CD14-positive monocyte (primary cell): Measurements from ENCODE around the gene HAGH. TPM values are rescaled to one million over a fixed set of nuclear protein-coding genes. Genes with fewer than 3 reads are reported as not detected.

Source experiments
- DNase-seq, 3 donors: peaks; one replicate each; pipeline ENCODE4 v3.0.0-alpha.2; 2011 to 2022
- H2AFZ ChIP-seq: 2 replicates; pipeline ENCODE4 v1.6.0; 2012; ENCODE audit warnings: mild to moderate bottlenecking, low read depth, low read length, inconsistent platforms; ENCODE audit not compliant: insufficient read depth, poor library complexity, severe bottlenecking
- H3K27ac ChIP-seq, 2 donors: 1 replicate in 1 of 2; 2 replicates in 1 of 2; pipeline ENCODE4 v1.5.1; 2012 to 2013; ENCODE audit warnings: low read length in 2 of 2, control low read depth in 1 of 2, inconsistent platforms in 1 of 2, low read depth in 1 of 2, mild to moderate bottlenecking in 1 of 2
- H3K27me3 ChIP-seq, 2 donors: one replicate each; pipeline versions ENCODE4 v1.6.0 to v1.6.1; 2011 to 2013; ENCODE audit warnings: low read length in 2 of 2; ENCODE audit not compliant: control insufficient read depth in 2 of 2, insufficient read depth in 2 of 2
- H3K36me3 ChIP-seq, 2 donors: replicated peaks in 1 of 2; 1 replicate in 1 of 2; 2 replicates in 1 of 2; pipeline versions ENCODE4 v1.5.1 to v1.6.1; 2012 to 2013; ENCODE audit warnings: low read length in 2 of 2, control low read depth in 1 of 2, inconsistent platforms in 1 of 2, mild to moderate bottlenecking in 1 of 2; ENCODE audit not compliant: insufficient read depth in 2 of 2, control insufficient read depth in 1 of 2
- H3K4me1 ChIP-seq, 2 donors: 1 replicate in 1 of 2; 2 replicates in 1 of 2; pipeline versions ENCODE4 v1.5.1 to v1.6.1; 2012 to 2013; ENCODE audit warnings: low read length in 2 of 2, control low read depth in 1 of 2, inconsistent platforms in 1 of 2, mild to moderate bottlenecking in 1 of 2, moderate library complexity in 1 of 2; ENCODE audit not compliant: insufficient read depth in 2 of 2, control insufficient read depth in 1 of 2
- H3K4me2 ChIP-seq: replicated peaks from 2 replicates; pipeline ENCODE3; 2012; ENCODE audit warnings: low read length, moderate library complexity, mild to moderate bottlenecking; ENCODE audit not compliant: poor library complexity, severe bottlenecking; ENCODE audit errors: extremely low read depth
- H3K4me3 ChIP-seq, 3 experiments: fragments of 200-600 bp in 1 of 3; sonication (generic) in 1 of 3; replicated peaks in 1 of 3; 1 replicate in 2 of 3; 2 replicates in 1 of 3; pipeline ENCODE4 v1.5.1; 2011 to 2013; ENCODE audit warnings: low read length in 3 of 3, mild to moderate bottlenecking in 3 of 3, control low read depth in 2 of 3, low read depth in 2 of 3, inconsistent platforms in 1 of 3, moderate library complexity in 1 of 3
- H3K79me2 ChIP-seq: 2 replicates; pipeline ENCODE4 v1.6.0; 2012; ENCODE audit warnings: mild to moderate bottlenecking, control low read depth, inconsistent platforms, low read length, moderate library complexity; ENCODE audit not compliant: insufficient read depth
- H3K9ac ChIP-seq: 2 replicates; pipeline ENCODE4 v1.6.0; 2017; ENCODE audit warnings: low read length, mild to moderate bottlenecking; ENCODE audit not compliant: insufficient read depth, poor library complexity, severe bottlenecking
- H3K9me3 ChIP-seq, 2 donors: replicated peaks in 1 of 2; 1 replicate in 1 of 2; 2 replicates in 1 of 2; pipeline versions ENCODE4 v1.5.1 to v1.6.1; 2012 to 2013; ENCODE audit warnings: low read length in 2 of 2, control low read depth in 1 of 2; ENCODE audit not compliant: control insufficient read depth in 1 of 2, insufficient read depth in 1 of 2
- H4K20me1 ChIP-seq: 2 replicates; pipeline ENCODE4 v1.6.0; 2012; ENCODE audit warnings: mild to moderate bottlenecking, low read length, control low read depth, moderate library complexity; ENCODE audit not compliant: insufficient read depth
- H3K27ac Mint-ChIP-seq, 7 donors: one replicate each; pipeline ENCODE4 v1.8.0; 2020; ENCODE audit warnings: mild to moderate bottlenecking in 7 of 7, mixed read lengths in 7 of 7, moderate library complexity in 6 of 7, inconsistent platforms in 2 of 7
- H3K27me3 Mint-ChIP-seq, 3 donors: one replicate each; pipeline ENCODE4 v1.8.0; 2021 to 2022; ENCODE audit warnings: low read depth in 3 of 3, mild to moderate bottlenecking in 3 of 3, mixed read lengths in 3 of 3, moderate library complexity in 3 of 3, inconsistent platforms in 1 of 3
- H3K36me3 Mint-ChIP-seq, 2 donors: one replicate each; pipeline ENCODE4 v1.8.0; 2020; ENCODE audit warnings: mixed read lengths in 2 of 2, inconsistent platforms in 1 of 2, mild to moderate bottlenecking in 1 of 2
- H3K4me1 Mint-ChIP-seq: one replicate; pipeline ENCODE4 v1.8.0; 2020; ENCODE audit warnings: mild to moderate bottlenecking, mixed read lengths
- H3K4me3 Mint-ChIP-seq, 2 donors: one replicate each; pipeline ENCODE4 v1.8.0; 2020; ENCODE audit warnings: mild to moderate bottlenecking in 2 of 2, mixed read lengths in 2 of 2, moderate library complexity in 1 of 2
- H3K9me3 Mint-ChIP-seq, 7 donors: one replicate each; pipeline ENCODE4 v1.8.0; 2020 to 2022; ENCODE audit warnings: mixed read lengths in 7 of 7, mild to moderate bottlenecking in 6 of 7, moderate library complexity in 6 of 7, inconsistent platforms in 2 of 7
- WGBS: methylation state at CpG from one replicate; pipeline ENCODE4 v1.1.5; 2013; ENCODE audit warnings: missing lambda C conversion rate; ENCODE audit not compliant: insufficient coverage; 5-methylcytosine and 5-hydroxymethylcytosine counted together
- intact Hi-C, 2 donors: fragments of 100-400 bp; cut with micrococcal nuclease; formaldehyde crosslinking; loops; one replicate each; pipeline versions ENCODE4 v1.15.0 to v1.15.1; 2023
- polyA plus RNA-seq, 3 donors: library from polyadenylated mRNA; depleted of rRNA in 1 of 3; unstranded in 2 of 3; stranded (reverse) in 1 of 3; fragments of 300-500 nt in 2 of 3; fragments of >200 nt in 1 of 3; fragmentation: Illumina TruSeq in 2 of 3; gene quantifications; 1 replicate in 2 of 3; 2 replicates in 1 of 3; pipeline ENCODE4 v1.2.3, GENCODE V29; 2012 to 2021
- TF ChIP-seq, protein P1 (sequence below): fragments of 200-600 bp; IDR thresholded peaks from one replicate; pipeline ENCODE4 v1.8.0; 2022; ENCODE audit warnings: antibody characterized with exemption, mild to moderate bottlenecking

Gene HAGH
- polyA plus RNA-seq, 3 donors = 42.6 to 82.1 (median 47.7) TPM

- Histone ChIP-seq H2AFZ (no peak overlapping the region), H3K9me3 (no peaks in the 10 kb centered on the region), H3K27ac (no peak overlapping the region), H3K4me3 (no peak overlapping the region), H3K79me2 (no peaks in the 10 kb centered on the region), H3K9ac (no peak overlapping the region), H3K27me3 (peaks cover 29 to 53% of the 10 kb centered on the region in 2 donors), H4K20me1 (no peaks in the 10 kb centered on the region), H3K4me2 (no peak overlapping the region), H3K36me3 (no peaks in the 10 kb centered on the region), H3K4me1 (no peaks in the 10 kb centered on the region)
- DNase-seq = no peak
- Mint-ChIP-seq H3K4me3 (peak overlapping the region in 1 of 2 donors; percentile 13), H3K36me3 (no peaks in the 10 kb centered on the region), H3K9me3 (peaks cover 0 to 4% (median 0%) of the 10 kb centered on the region in 7 donors), H3K27ac (no peak overlapping the region), H3K4me1 (no peaks in the 10 kb centered on the region), H3K27me3 (peaks cover 53 to 71% (median 57%) of the 10 kb centered on the region in 3 donors)
- WGBS = 83% methylated on average over 1 of the region's 5 CpGs
- TF ChIP-seq, protein P1, sequence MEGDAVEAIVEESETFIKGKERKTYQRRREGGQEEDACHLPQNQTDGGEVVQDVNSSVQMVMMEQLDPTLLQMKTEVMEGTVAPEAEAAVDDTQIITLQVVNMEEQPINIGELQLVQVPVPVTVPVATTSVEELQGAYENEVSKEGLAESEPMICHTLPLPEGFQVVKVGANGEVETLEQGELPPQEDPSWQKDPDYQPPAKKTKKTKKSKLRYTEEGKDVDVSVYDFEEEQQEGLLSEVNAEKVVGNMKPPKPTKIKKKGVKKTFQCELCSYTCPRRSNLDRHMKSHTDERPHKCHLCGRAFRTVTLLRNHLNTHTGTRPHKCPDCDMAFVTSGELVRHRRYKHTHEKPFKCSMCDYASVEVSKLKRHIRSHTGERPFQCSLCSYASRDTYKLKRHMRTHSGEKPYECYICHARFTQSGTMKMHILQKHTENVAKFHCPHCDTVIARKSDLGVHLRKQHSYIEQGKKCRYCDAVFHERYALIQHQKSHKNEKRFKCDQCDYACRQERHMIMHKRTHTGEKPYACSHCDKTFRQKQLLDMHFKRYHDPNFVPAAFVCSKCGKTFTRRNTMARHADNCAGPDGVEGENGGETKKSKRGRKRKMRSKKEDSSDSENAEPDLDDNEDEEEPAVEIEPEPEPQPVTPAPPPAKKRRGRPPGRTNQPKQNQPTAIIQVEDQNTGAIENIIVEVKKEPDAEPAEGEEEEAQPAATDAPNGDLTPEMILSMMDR = no peak
- intact Hi-C loops = loop anchor here in 1 of 2 donors (5.0 kb wide), 1 partner anchor 291 kb away; no protein-coding TSS in a partner anchor
These were observed 35.1 kb upstream of the HAGH start for GRCh38 chr16:1861730-1862129.

DNA sequence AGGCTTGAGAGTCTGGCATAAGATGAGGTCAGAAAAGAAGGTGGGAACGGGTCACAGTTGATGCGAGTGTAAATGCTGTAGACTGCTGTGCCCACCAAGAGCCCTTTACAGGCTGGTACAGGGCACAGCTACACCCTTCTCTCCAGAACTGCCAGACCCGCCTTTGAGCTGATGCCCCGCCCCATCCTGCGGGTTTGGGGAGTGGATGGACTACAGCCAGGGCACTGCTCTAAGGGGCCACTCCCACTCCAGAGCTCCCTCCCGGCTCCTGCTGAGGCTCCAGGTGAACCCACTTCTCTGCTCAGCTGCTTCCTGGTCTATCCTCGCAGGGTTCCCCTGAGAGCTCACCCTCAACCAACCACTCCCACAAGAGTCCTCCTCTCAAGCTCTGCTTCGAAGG lies 33.0 kb upstream of the HAGH start:
- Histone ChIP-seq H3K9ac (no peak overlapping the region), H3K9me3 (no peaks in the 10 kb centered on the region), H3K4me1 (no peaks in the 10 kb centered on the region), H3K27me3 (peaks cover 24 to 43% of the 10 kb centered on the region in 2 donors), H4K20me1 (no peaks in the 10 kb centered on the region), H3K36me3 (no peaks in the 10 kb centered on the region), H3K27ac (no peak overlapping the region), H3K4me3 (no peak overlapping the region), H3K79me2 (no peaks in the 10 kb centered on the region), H3K4me2 (no peak overlapping the region), H2AFZ (no peak overlapping the region)
- H3K9me3 Mint-ChIP-seq = peaks cover 0 to 4% (median 0%) of the 10 kb centered on the region in 7 donors
- H3K4me3 Mint-ChIP-seq = peak overlapping the region in 1 of 2 donors; percentile 67
- H3K27me3 Mint-ChIP-seq = peaks cover 43 to 73% (median 48%) of the 10 kb centered on the region in 3 donors
- no peaks in the 10 kb centered on the region for H3K4me1 Mint-ChIP-seq
- no peak overlapping the region for H3K27ac Mint-ChIP-seq
- TF ChIP-seq, protein P1 = no peak
- H3K36me3 Mint-ChIP-seq = no peaks in the 10 kb centered on the region
- intact Hi-C loops = loop anchor here (5.0 kb wide), 2 partner anchors 63 to 293 kb away; no protein-coding TSS in a partner anchor
- no peak for DNase-seq
- WGBS = 16% methylated on average over 2 of the region's 8 CpGs
